Cardiac fibroblast (primary cell): ENCODE measurements around the gene HBA1.

Source experiments
- DNase-seq, 2 donors: peaks; one replicate each; pipeline versions ENCODE4 v3.0.0 to v3.0.0-alpha.2; 2010; ENCODE audit warnings: low read depth in 2 of 2
- H3K4me3 ChIP-seq, 2 donors: replicated peaks in 1 of 2; 1 replicate in 1 of 2; 2 replicates in 1 of 2; pipeline ENCODE4 v1.5.1; 2011; ENCODE audit warnings: low read depth in 2 of 2, low read length in 2 of 2, mild to moderate bottlenecking in 2 of 2, moderate library complexity in 1 of 2
- TF ChIP-seq, protein P1 (sequence below): IDR thresholded peaks from one replicate; pipeline ENCODE4 v1.5.1; 2011; ENCODE audit warnings: low read depth, mild to moderate bottlenecking, low read length, inconsistent platforms

Gene HBA1

DNA sequence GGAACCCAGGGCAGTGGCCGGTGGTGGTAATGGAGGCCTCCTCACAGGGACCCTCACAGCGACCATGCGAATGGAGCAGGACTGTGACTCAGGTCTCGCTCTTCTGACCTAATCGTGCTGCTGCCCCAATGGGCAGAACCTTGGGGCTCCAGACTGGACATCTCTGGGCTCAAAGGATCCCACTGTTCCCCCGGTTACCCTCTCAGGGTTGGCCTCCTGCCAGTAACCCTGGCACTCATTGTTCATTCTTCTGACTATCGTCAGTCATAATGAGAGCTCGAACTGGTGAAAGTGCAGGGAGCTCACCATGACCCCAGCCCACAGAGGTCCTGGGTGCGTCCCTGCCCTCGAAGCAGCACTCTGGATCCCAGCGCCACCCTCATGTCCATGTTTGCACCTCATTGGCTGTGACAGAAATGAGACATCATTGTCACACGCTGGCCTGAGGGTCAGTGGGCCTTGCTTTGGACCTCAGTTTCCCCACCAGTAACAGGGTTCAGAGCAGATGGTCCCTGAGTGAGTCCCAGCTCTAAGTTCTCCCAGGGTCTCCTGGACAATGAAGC lies 34.0 kb upstream of the HBA1 start:
- TF ChIP-seq, protein P1, sequence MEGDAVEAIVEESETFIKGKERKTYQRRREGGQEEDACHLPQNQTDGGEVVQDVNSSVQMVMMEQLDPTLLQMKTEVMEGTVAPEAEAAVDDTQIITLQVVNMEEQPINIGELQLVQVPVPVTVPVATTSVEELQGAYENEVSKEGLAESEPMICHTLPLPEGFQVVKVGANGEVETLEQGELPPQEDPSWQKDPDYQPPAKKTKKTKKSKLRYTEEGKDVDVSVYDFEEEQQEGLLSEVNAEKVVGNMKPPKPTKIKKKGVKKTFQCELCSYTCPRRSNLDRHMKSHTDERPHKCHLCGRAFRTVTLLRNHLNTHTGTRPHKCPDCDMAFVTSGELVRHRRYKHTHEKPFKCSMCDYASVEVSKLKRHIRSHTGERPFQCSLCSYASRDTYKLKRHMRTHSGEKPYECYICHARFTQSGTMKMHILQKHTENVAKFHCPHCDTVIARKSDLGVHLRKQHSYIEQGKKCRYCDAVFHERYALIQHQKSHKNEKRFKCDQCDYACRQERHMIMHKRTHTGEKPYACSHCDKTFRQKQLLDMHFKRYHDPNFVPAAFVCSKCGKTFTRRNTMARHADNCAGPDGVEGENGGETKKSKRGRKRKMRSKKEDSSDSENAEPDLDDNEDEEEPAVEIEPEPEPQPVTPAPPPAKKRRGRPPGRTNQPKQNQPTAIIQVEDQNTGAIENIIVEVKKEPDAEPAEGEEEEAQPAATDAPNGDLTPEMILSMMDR = no peak
- no peak for DNase-seq
- no peak overlapping the region for H3K4me3 ChIP-seq

- TF ChIP-seq, protein P1 = no peak
- no peak overlapping the region for H3K4me3 ChIP-seq
- DNase-seq = no peak
Observed at GRCh38 chr16:143047-143446, 33.4 kb upstream of the HBA1 start.

- no peak for DNase-seq
- H3K4me3 ChIP-seq = no peak overlapping the region
- TF ChIP-seq, protein P1 = no peak
Observed at GRCh38 chr16:143456-143855, 33.0 kb upstream of the HBA1 start.

DNA sequence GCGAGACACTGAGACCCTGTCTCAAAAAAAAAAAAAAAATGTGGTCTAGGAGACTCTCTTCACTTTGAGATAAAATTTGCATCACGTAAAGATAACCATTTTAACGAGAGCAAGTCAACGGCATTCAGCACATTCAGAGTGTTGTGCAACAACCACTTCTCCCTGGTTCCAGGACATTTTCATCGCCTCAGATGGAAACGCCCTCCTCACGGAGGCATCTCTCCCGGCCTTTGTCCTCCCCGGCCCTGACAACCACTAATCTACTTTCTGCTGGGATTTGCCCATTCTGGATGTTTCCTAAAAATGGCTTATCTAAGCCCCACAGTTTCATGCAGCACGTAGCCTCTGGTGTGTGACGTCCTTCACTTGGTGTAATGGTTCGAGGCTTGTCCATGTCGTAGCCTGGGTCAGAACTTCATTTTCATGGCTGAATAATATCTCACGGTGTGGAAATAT lies 31.7 kb upstream of the HBA1 start:
- TF ChIP-seq, protein P1 = no peak
- no peak for DNase-seq
- H3K4me3 ChIP-seq = no peak overlapping the region

DNA sequence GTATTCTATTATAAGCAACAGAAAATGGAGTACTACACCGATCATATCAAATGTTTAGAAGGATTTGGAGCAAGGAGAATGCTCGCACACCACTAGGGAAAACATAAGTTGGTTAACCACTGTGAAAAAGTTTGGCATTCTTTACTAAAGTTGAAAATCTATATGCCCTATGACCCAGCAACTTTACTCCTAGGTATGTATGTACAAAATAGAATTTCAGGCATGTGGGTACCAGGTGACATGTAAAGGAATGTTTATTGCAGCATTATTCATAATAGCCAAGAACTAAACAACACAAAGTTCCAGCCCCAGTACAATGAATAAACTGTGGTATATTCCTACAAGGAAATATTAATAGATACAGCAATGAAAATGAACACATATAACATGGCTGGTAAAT lies 29.8 kb upstream of the HBA1 start:
- DNase-seq = no peak
- H3K4me3 ChIP-seq = no peak overlapping the region
- TF ChIP-seq, protein P1 = no peak

DNA sequence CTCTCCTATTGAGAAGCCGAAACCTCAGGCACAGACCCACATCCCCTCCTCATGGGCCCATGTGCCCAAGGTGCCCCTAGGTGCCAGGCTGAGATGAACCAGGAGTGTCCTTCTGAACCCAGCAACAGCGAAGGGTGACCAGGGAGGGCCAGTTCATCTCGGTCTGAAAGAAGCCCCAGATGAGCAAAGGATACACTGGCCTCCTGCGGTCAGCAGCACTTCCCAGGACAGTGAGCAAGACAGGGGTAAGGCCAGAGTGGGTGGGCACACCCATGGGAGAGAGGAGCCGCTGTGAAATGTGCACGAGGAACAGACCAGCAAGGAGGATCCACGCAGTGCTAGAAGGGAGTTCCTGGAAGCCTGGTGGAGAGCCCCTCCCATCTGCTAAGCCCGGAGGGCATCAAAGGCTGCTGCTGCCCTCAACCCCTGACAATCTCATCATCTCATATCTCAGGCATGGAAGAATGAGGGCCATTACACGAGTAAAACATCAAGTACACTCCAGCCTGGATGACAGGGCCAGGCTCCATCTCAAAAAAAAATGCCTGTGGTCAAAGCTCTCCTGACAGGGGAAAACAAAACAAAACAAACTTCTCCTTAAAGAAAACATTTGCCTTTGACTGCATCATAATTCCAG lies 27.3 kb upstream of the HBA1 start:
- H3K4me3 ChIP-seq = no peak overlapping the region
- DNase-seq = peak in 1 of 2 donors; percentile 38
- TF ChIP-seq, protein P1 = no peak
